A673 (cell line): ENCODE data around the gene PNPT1. TPM values are rescaled to one million over a fixed set of nuclear protein-coding genes. Genes with fewer than 3 reads are reported as not detected.

Experiments
- BruUV-seq: library from RNA; stranded (reverse); fragments of 400-500 nt; replicated peaks from 2 replicates; lab custom pipeline; 2021; lab: Mats Ljungman, UMichigan
- CTCF ChIA-PET: fragments of 300-600 bp; sonication (Branson Sonifier 250); formaldehyde crosslinking; loops from one replicate; lab custom pipeline; 2022; ENCODE audit warnings: antibody characterized with exemption; lab: Charles Lee
- POLR2A ChIA-PET: fragments of 300-600 bp; sonication (Branson Sonifier 250); formaldehyde crosslinking; loops from one replicate; lab custom pipeline; 2022; ENCODE audit warnings: antibody characterized with exemption; ENCODE audit not compliant: low non-redundant PET; lab: Charles Lee
- DNase-seq: peaks from one replicate; pipeline ENCODE4 v3.0.0-alpha.2; 2015; ENCODE audit warnings: low spot score
- H3K27ac ChIP-seq: fragments of 200-600 bp; sonication (generic); 2 replicates; pipeline ENCODE4 v1.5.1; 2016; ENCODE audit warnings: mixed run types, low read depth, mild to moderate bottlenecking, mixed read lengths, antibody characterized with exemption, low read length; ENCODE audit not compliant: poor library complexity, severe bottlenecking
- H3K27me3 ChIP-seq: fragments of 200-600 bp; sonication (generic); replicated peaks from 2 replicates; pipeline ENCODE4 v1.6.1; 2017; ENCODE audit warnings: mixed run types, low read depth, mild to moderate bottlenecking, mixed read lengths, antibody characterized with exemption, low read length; ENCODE audit not compliant: insufficient read depth, poor library complexity
- H3K36me3 ChIP-seq: fragments of 200-600 bp; sonication (generic); 2 replicates; pipeline ENCODE4 v1.6.1; 2016; ENCODE audit warnings: mixed run types, mild to moderate bottlenecking, mixed read lengths, antibody characterized with exemption, low read length; ENCODE audit not compliant: insufficient read depth, poor library complexity, severe bottlenecking
- H3K4me1 ChIP-seq: fragments of 200-600 bp; sonication (generic); 2 replicates; pipeline ENCODE4 v1.6.1; 2017; ENCODE audit warnings: mixed run types, mild to moderate bottlenecking, mixed read lengths, antibody characterized with exemption, low read length; ENCODE audit not compliant: insufficient read depth, poor library complexity, severe bottlenecking
- H3K4me3 ChIP-seq: fragments of 200-600 bp; sonication (generic); 2 replicates; pipeline ENCODE4 v1.5.1; 2016; ENCODE audit warnings: low read depth, mixed run types, mild to moderate bottlenecking, mixed read lengths, low read length; ENCODE audit not compliant: poor library complexity, severe bottlenecking
- H3K9me3 ChIP-seq: fragments of 200-600 bp; sonication (generic); 2 replicates; pipeline ENCODE4 v1.6.1; 2016; ENCODE audit warnings: mixed run types, low read depth, mild to moderate bottlenecking, mixed read lengths, antibody characterized with exemption, low read length; ENCODE audit not compliant: poor library complexity, severe bottlenecking
- CTCF ChIP-seq: fragments of 300-800, 200-600 bp; sonication (generic); conservative IDR thresholded peaks from 2 replicates; pipeline ENCODE4 v1.5.1; 2017; ENCODE audit warnings: low read depth, mild to moderate bottlenecking, antibody characterized with exemption, low read length, moderate library complexity, mixed read lengths
- EZH2 ChIP-seq: fragments of 200-600 bp; sonication (generic); IDR thresholded peaks from 2 replicates; pipeline ENCODE4 v1.6.1; 2017; ENCODE audit warnings: borderline replicate concordance, low read depth, mild to moderate bottlenecking, mixed read lengths, antibody characterized with exemption, low read length; ENCODE audit not compliant: poor library complexity, severe bottlenecking
- intact Hi-C: fragments of 100-400 bp; cut with micrococcal nuclease; formaldehyde crosslinking; loops from one replicate; pipeline ENCODE4 v1.10.0; 2022; ENCODE audit not compliant: unreplicated experiment
- total RNA-seq: library from RNA; stranded (reverse); gene quantifications from 2 replicates; pipeline ENCODE4 v1.2.3, GENCODE V29; 2021

The PNPT1 gene
- total RNA-seq, 1 experiment from 2014 or later = 53.3 TPM

- Histone ChIP-seq H3K4me3 (no peak overlapping the region), H3K36me3 (peaks cover 31% of the 10 kb centered on the region), H3K4me1 (no peaks in the 10 kb centered on the region), H3K27ac (no peak overlapping the region), H3K9me3 (no peaks in the 10 kb centered on the region), H3K27me3 (no peaks in the 10 kb centered on the region)
- intact Hi-C loops = no loop called here
- no peak for DNase-seq
- ChIA-PET POLR2A (no interaction called here), CTCF (no interaction called here)
- TF ChIP-seq CTCF (no peak), EZH2 (no peak)
- no TSS peak for BruUV-seq
Observed at GRCh38 chr2:55609193-55609794, 84.3 kb downstream of the PNPT1 start.

GRCh38 chr2:55607717-55608116 lies 85.9 kb downstream of the PNPT1 start:
- ChIA-PET CTCF (no interaction called here), POLR2A (no interaction called here)
- no peaks in the 10 kb centered on the region for H3K27me3 ChIP-seq
- peaks cover 20% of the 10 kb centered on the region for H3K36me3 ChIP-seq
- intact Hi-C loops = no loop called here
- no peak for TF ChIP-seq CTCF
- TF ChIP-seq EZH2 = no peak
- H3K4me1 ChIP-seq = no peaks in the 10 kb centered on the region
- H3K27ac ChIP-seq = no peak overlapping the region
- H3K9me3 ChIP-seq = no peaks in the 10 kb centered on the region
- H3K4me3 ChIP-seq = no peak overlapping the region
- no peak for DNase-seq
- no TSS peak for BruUV-seq

GRCh38 chr2:55604027-55604565 lies 89.5 kb downstream of the PNPT1 start:
- intact Hi-C loops = no loop called here
- BruUV-seq = no TSS peak
- no peaks in the 10 kb centered on the region for H3K9me3 ChIP-seq
- DNase-seq = no peak
- CTCF ChIA-PET = no interaction called here
- POLR2A ChIA-PET = no interaction called here
- no peaks in the 10 kb centered on the region for H3K27me3 ChIP-seq
- H3K4me1 ChIP-seq = no peaks in the 10 kb centered on the region
- no peak for TF ChIP-seq EZH2
- TF ChIP-seq CTCF = no peak
- no peak overlapping the region for H3K4me3 ChIP-seq
- no peak overlapping the region for H3K27ac ChIP-seq
- H3K36me3 ChIP-seq = peaks cover 20% of the 10 kb centered on the region
